ENCODE results near the gene KRTAP3-3.

Gene KRTAP3-3

DNA sequence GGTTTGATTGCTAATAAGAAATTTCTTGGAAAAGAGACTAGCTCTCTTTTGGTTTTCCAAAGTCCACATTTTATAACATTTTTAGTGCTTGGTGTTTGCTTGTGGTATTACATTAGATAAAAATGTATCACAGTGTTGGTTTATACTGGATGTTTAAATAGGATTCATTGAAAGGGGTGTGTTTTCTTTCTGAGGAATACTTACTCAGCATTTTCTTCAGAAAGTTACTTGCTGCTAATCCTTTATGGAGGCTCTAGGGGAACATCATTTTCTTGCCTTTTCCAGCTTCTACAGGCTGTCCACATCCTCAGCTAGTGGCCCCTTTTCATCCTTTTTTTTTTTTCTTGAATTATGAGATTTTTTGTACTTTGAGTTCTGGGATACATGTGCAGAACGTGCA, 26.4 kb downstream of the KRTAP3-3 start:
- no peaks in the 10 kb centered on the region for H3K4me1 ChIP-seq (ENCODE audit: control insufficient read depth, low read length)
- H3K4me3 ChIP-seq (ENCODE audit: low read length): no peak overlapping the region
- H3F3A ChIP-seq (ENCODE audit: control insufficient read depth, insufficient read depth): no peaks in the 10 kb centered on the region
- H3K79me2 ChIP-seq (ENCODE audit: control insufficient read depth, low read length): no peaks in the 10 kb centered on the region
- no peak overlapping the region for H3K4me2 ChIP-seq (ENCODE audit: low read length)
- no peaks in the 10 kb centered on the region for H4K20me1 ChIP-seq (ENCODE audit: control insufficient read depth, insufficient read depth, low read depth, low read length)
- H3K27ac ChIP-seq (ENCODE audit: low read depth, low read length): no peak overlapping the region
- H3K27me3 ChIP-seq (ENCODE audit: control insufficient read depth, low read length): peaks cover 3% of the 10 kb centered on the region; the same call in 1 of the 2 replicates
- TF ChIP-seq EZH2phosphoT487 (IDR thresholded peaks at IDR 0.05; ENCODE audit: borderline replicate concordance, low read length): no peak
- TF ChIP-seq, protein P1, sequence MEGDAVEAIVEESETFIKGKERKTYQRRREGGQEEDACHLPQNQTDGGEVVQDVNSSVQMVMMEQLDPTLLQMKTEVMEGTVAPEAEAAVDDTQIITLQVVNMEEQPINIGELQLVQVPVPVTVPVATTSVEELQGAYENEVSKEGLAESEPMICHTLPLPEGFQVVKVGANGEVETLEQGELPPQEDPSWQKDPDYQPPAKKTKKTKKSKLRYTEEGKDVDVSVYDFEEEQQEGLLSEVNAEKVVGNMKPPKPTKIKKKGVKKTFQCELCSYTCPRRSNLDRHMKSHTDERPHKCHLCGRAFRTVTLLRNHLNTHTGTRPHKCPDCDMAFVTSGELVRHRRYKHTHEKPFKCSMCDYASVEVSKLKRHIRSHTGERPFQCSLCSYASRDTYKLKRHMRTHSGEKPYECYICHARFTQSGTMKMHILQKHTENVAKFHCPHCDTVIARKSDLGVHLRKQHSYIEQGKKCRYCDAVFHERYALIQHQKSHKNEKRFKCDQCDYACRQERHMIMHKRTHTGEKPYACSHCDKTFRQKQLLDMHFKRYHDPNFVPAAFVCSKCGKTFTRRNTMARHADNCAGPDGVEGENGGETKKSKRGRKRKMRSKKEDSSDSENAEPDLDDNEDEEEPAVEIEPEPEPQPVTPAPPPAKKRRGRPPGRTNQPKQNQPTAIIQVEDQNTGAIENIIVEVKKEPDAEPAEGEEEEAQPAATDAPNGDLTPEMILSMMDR (IDR thresholded peaks at IDR 0.05; ENCODE audit: low read depth, low read length, poor library complexity, severe bottlenecking): no peak
- H3K36me3 ChIP-seq (ENCODE audit: control insufficient read depth, low read length): no peaks in the 10 kb centered on the region
- H3K9me2 ChIP-seq (replicated peaks; ENCODE audit: control insufficient read depth, low read length): no peaks in the 10 kb centered on the region
- no peaks in the 10 kb centered on the region for H3K9me3 ChIP-seq (ENCODE audit: control insufficient read depth, insufficient read depth, low read length)

DNA sequence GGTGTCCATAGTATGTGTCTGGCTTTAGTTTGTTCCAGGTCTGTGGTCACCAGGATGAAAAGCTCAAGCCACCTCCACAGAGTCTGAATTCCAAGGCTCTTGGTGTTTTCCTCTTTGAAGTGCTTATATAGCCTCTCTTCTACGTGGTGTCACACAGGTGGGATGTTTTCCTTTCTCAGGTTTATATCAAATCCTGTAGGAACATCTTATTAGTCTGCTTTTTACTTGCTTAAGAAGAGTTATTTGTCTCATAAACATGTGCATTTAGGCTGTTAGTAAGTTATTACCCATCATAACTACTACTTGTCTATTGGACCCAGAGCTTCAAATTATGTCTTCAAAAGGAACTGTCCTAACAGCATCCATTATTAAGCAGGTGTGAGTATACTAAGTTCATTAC, 27.1 kb downstream of the KRTAP3-3 start, which contains the start of gene KRT39:
Gene KRT39, minus strand, starts transcription at position 101 of the 400 bp plus-strand sequence. Its CDS starts 92 bp downstream, at position 9.
- H3K79me2 ChIP-seq (ENCODE audit: control insufficient read depth, low read length): no peaks in the 10 kb centered on the region
- H3K27me3 ChIP-seq (ENCODE audit: control insufficient read depth, low read length): peaks cover 1% of the 10 kb centered on the region
- no peaks in the 10 kb centered on the region for H3K36me3 ChIP-seq (ENCODE audit: control insufficient read depth, low read length)
- no peaks in the 10 kb centered on the region for H3K9me3 ChIP-seq (ENCODE audit: control insufficient read depth, insufficient read depth, low read length)
- H3K4me1 ChIP-seq (ENCODE audit: control insufficient read depth, low read length): no peaks in the 10 kb centered on the region
- H4K20me1 ChIP-seq (ENCODE audit: control insufficient read depth, insufficient read depth, low read depth, low read length): no peaks in the 10 kb centered on the region
- no peak within 1 kb of the TSS for H3K4me3 ChIP-seq (ENCODE audit: low read length)
- no peak for TF ChIP-seq EZH2phosphoT487 (IDR thresholded peaks at IDR 0.05; ENCODE audit: borderline replicate concordance, low read length)
- TF ChIP-seq, protein P1 (IDR thresholded peaks at IDR 0.05; ENCODE audit: low read depth, low read length, poor library complexity, severe bottlenecking): no peak
- H3F3A ChIP-seq (ENCODE audit: control insufficient read depth, insufficient read depth): no peaks in the 10 kb centered on the region
- no peaks in the 10 kb centered on the region for H3K9me2 ChIP-seq (replicated peaks; ENCODE audit: control insufficient read depth, low read length)
- H3K4me2 ChIP-seq (ENCODE audit: low read length): no peak within 1 kb of the TSS
- no peak within 1 kb of the TSS for H3K27ac ChIP-seq (ENCODE audit: low read depth, low read length)

DNA sequence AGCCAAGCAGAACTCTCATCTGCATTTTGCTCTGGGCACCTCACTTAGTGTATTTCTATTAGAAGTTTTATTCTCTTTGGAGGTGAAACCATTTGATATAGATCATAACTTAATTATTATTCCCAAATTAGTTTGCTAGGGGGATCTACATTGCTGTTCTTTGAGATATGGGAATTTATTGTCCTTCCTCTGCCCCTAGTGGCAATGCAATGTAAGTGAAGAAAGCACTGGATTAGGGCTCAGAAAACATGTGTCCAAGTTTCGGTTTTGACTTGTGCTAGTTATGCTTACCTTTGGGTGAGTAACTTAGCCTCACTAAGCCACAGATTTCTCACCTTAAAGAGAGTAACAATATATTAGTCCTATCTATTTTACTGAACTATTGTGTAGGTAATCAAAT, 30.1 kb downstream of the KRTAP3-3 start:
- peaks cover 4% of the 10 kb centered on the region for H3K27me3 ChIP-seq (ENCODE audit: control insufficient read depth, low read length)
- no peak overlapping the region for H3K4me3 ChIP-seq (ENCODE audit: low read length)
- peak overlapping the region; percentile 27; the same call in 1 of the 2 replicates for H3K4me2 ChIP-seq (ENCODE audit: low read length)
- no peaks in the 10 kb centered on the region for H3K9me2 ChIP-seq (replicated peaks; ENCODE audit: control insufficient read depth, low read length)
- H3K79me2 ChIP-seq (ENCODE audit: control insufficient read depth, low read length): no peaks in the 10 kb centered on the region
- TF ChIP-seq, protein P1 (IDR thresholded peaks at IDR 0.05; ENCODE audit: low read depth, low read length, poor library complexity, severe bottlenecking): peak; percentile 76
- no peak for TF ChIP-seq EZH2phosphoT487 (IDR thresholded peaks at IDR 0.05; ENCODE audit: borderline replicate concordance, low read length)
- H3K9me3 ChIP-seq (ENCODE audit: control insufficient read depth, insufficient read depth, low read length): no peaks in the 10 kb centered on the region
- no peaks in the 10 kb centered on the region for H3F3A ChIP-seq (ENCODE audit: control insufficient read depth, insufficient read depth)
- no peaks in the 10 kb centered on the region for H3K4me1 ChIP-seq (ENCODE audit: control insufficient read depth, low read length)
- H3K36me3 ChIP-seq (ENCODE audit: control insufficient read depth, low read length): no peaks in the 10 kb centered on the region
- no peak overlapping the region for H3K27ac ChIP-seq (ENCODE audit: low read depth, low read length)
- H4K20me1 ChIP-seq (ENCODE audit: control insufficient read depth, insufficient read depth, low read depth, low read length): no peaks in the 10 kb centered on the region

Measured in DOHH2 (cell line).